ENCODE measurements around the gene ANTXR1.

Gene ANTXR1

GRCh38 chr2:69047625-69048145 is 34.7 kb downstream of the ANTXR1 start:
- no peak for DNase-seq
- H2AFZ ChIP-seq (ENCODE audit: low read depth, low read length) = no peak overlapping the region
- WGBS = 100% methylated on average over 1 of the region's 1 CpG

GRCh38 chr2:69050802-69051201 is 37.8 kb downstream of the ANTXR1 start:
- Histone ChIP-seq H2BK120ac (ENCODE audit: low read depth, low read length) (no peak overlapping the region), H3K4me2 (ENCODE audit: low read length, poor library complexity, severe bottlenecking) (no peak overlapping the region), H3K79me1 (replicated peaks; ENCODE audit: low read length, poor library complexity, severe bottlenecking) (peaks cover 21% of the 10 kb centered on the region), H3K18ac (ENCODE audit: low read depth in 1 of 2, low read length in 2 of 2) (no peak overlapping the region), H3K23ac (ENCODE audit: low read length in 2 of 2) (no peak overlapping the region), H4K91ac (ENCODE audit: low read length) (no peak overlapping the region), H3K4ac (ENCODE audit: low read depth in 1 of 2, low read length in 2 of 2) (no peak overlapping the region), H2BK15ac (ENCODE audit: low read depth, poor library complexity, severe bottlenecking) (no peak overlapping the region), H3K4me3 (ENCODE audit: insufficient read depth in 1 of 2, low read depth in 1 of 2, low read length in 2 of 2) (no peak overlapping the region), H3K14ac (ENCODE audit: low read length in 2 of 2) (no peak overlapping the region), H2AFZ (ENCODE audit: low read depth, low read length) (no peak overlapping the region), H2BK12ac (ENCODE audit: low read length in 2 of 2) (no peak overlapping the region), H2BK5ac (ENCODE audit: low read depth, low read length, poor library complexity, severe bottlenecking) (no peak overlapping the region), H4K8ac (ENCODE audit: low read length) (no peak overlapping the region), H3K36me3 (ENCODE audit: control insufficient read depth in 1 of 2, insufficient read depth in 2 of 2, low read depth in 1 of 2, low read length in 2 of 2) (peaks cover 0 to 2% of the 10 kb centered on the region in 2 experiments), H2AK5ac (ENCODE audit: low read length, severe bottlenecking) (no peak overlapping the region), H3K9ac (ENCODE audit: low read length) (no peak overlapping the region), H3K9me3 (ENCODE audit: control insufficient read depth, low read length) (no peaks in the 10 kb centered on the region), H3K27ac (ENCODE audit: low read length, poor library complexity, severe bottlenecking) (no peak overlapping the region), H3K27me3 (ENCODE audit: control insufficient read depth in 1 of 2, insufficient read depth in 1 of 2, low read length in 2 of 2) (no peaks in the 10 kb centered on the region), H3K4me1 (ENCODE audit: control insufficient read depth, insufficient read depth, low read depth, low read length) (peaks cover 5% of the 10 kb centered on the region)
- WGBS = 100% methylated on average over 4 of the region's 4 CpGs
- DNase-seq = no peak

More at GRCh38 chr2:69047625-69048145, 34.7 kb downstream of the ANTXR1 start:
- H3K4me2 ChIP-seq (ENCODE audit: low read length, poor library complexity, severe bottlenecking) = no peak overlapping the region
- H2AK5ac ChIP-seq (ENCODE audit: low read length, severe bottlenecking) = no peak overlapping the region
- no peak overlapping the region for H2BK5ac ChIP-seq (ENCODE audit: low read depth, low read length, poor library complexity, severe bottlenecking)
- no peak overlapping the region for H4K8ac ChIP-seq (ENCODE audit: low read length)
- no peak overlapping the region for H3K4me3 ChIP-seq (ENCODE audit: insufficient read depth in 1 of 2, low read depth in 1 of 2, low read length in 2 of 2)
- no peak overlapping the region for H2BK15ac ChIP-seq (ENCODE audit: low read depth, poor library complexity, severe bottlenecking)
- no peak overlapping the region for H4K91ac ChIP-seq (ENCODE audit: low read length)
- no peak overlapping the region for H3K14ac ChIP-seq (ENCODE audit: low read length in 2 of 2)
- H3K27ac ChIP-seq (ENCODE audit: low read length, poor library complexity, severe bottlenecking) = no peak overlapping the region
- H2BK120ac ChIP-seq (ENCODE audit: low read depth, low read length) = no peak overlapping the region
- peaks cover 5% of the 10 kb centered on the region for H3K4me1 ChIP-seq (ENCODE audit: control insufficient read depth, insufficient read depth, low read depth, low read length)
- no peak overlapping the region for H3K23ac ChIP-seq (ENCODE audit: low read length in 2 of 2)
- peaks cover 17% of the 10 kb centered on the region for H3K79me1 ChIP-seq (replicated peaks; ENCODE audit: low read length, poor library complexity, severe bottlenecking)
- no peak overlapping the region for H3K4ac ChIP-seq (ENCODE audit: low read depth in 1 of 2, low read length in 2 of 2)
- H2BK12ac ChIP-seq (ENCODE audit: low read length in 2 of 2) = no peak overlapping the region
- no peak overlapping the region for H3K18ac ChIP-seq (ENCODE audit: low read depth in 1 of 2, low read length in 2 of 2)
- H3K9me3 ChIP-seq (ENCODE audit: control insufficient read depth, low read length) = no peaks in the 10 kb centered on the region
- H3K36me3 ChIP-seq (ENCODE audit: control insufficient read depth in 1 of 2, insufficient read depth in 2 of 2, low read depth in 1 of 2, low read length in 2 of 2) = peaks cover 8 to 33% of the 10 kb centered on the region in 2 experiments
- no peak overlapping the region for H3K9ac ChIP-seq (ENCODE audit: low read length)
- H3K27me3 ChIP-seq (ENCODE audit: control insufficient read depth in 1 of 2, insufficient read depth in 1 of 2, low read length in 2 of 2) = no peaks in the 10 kb centered on the region

- Histone ChIP-seq H2AFZ (ENCODE audit: low read depth, low read length) (no peak overlapping the region), H2BK5ac (ENCODE audit: low read depth, low read length, poor library complexity, severe bottlenecking) (no peak overlapping the region), H3K4me3 (ENCODE audit: insufficient read depth in 1 of 2, low read depth in 1 of 2, low read length in 2 of 2) (no peak overlapping the region), H3K9ac (ENCODE audit: low read length) (no peak overlapping the region), H4K8ac (ENCODE audit: low read length) (no peak overlapping the region), H3K18ac (ENCODE audit: low read depth in 1 of 2, low read length in 2 of 2) (no peak overlapping the region), H3K23ac (ENCODE audit: low read length in 2 of 2) (no peak overlapping the region), H3K9me3 (ENCODE audit: control insufficient read depth, low read length) (no peaks in the 10 kb centered on the region), H4K91ac (ENCODE audit: low read length) (no peak overlapping the region), H3K27ac (ENCODE audit: low read length, poor library complexity, severe bottlenecking) (no peak overlapping the region), H2BK15ac (ENCODE audit: low read depth, poor library complexity, severe bottlenecking) (no peak overlapping the region), H3K27me3 (ENCODE audit: control insufficient read depth in 1 of 2, insufficient read depth in 1 of 2, low read length in 2 of 2) (no peaks in the 10 kb centered on the region), H3K4me1 (ENCODE audit: control insufficient read depth, insufficient read depth, low read depth, low read length) (no peaks in the 10 kb centered on the region), H2AK5ac (ENCODE audit: low read length, severe bottlenecking) (no peak overlapping the region), H3K4me2 (ENCODE audit: low read length, poor library complexity, severe bottlenecking) (no peak overlapping the region), H2BK12ac (ENCODE audit: low read length in 2 of 2) (no peak overlapping the region), H2BK120ac (ENCODE audit: low read depth, low read length) (no peak overlapping the region), H3K79me1 (replicated peaks; ENCODE audit: low read length, poor library complexity, severe bottlenecking) (peaks cover 27% of the 10 kb centered on the region), H3K14ac (ENCODE audit: low read length in 2 of 2) (no peak overlapping the region), H3K4ac (ENCODE audit: low read depth in 1 of 2, low read length in 2 of 2) (no peak overlapping the region), H3K36me3 (ENCODE audit: control insufficient read depth in 1 of 2, insufficient read depth in 2 of 2, low read depth in 1 of 2, low read length in 2 of 2) (no peaks in the 10 kb centered on the region)
- 100% methylated on average over 2 of the region's 2 CpGs for WGBS
- no peak for DNase-seq
Measured at GRCh38 chr2:69053416-69053965, 40.5 kb downstream of the ANTXR1 start.

- Histone ChIP-seq H2BK15ac (ENCODE audit: low read depth, poor library complexity, severe bottlenecking) (no peak overlapping the region), H3K9ac (ENCODE audit: low read length) (no peak overlapping the region), H3K27ac (ENCODE audit: low read length, poor library complexity, severe bottlenecking) (no peak overlapping the region), H3K14ac (ENCODE audit: low read length in 2 of 2) (no peak overlapping the region), H3K4me1 (ENCODE audit: control insufficient read depth, insufficient read depth, low read depth, low read length) (no peaks in the 10 kb centered on the region), H2AK5ac (ENCODE audit: low read length, severe bottlenecking) (no peak overlapping the region), H2AFZ (ENCODE audit: low read depth, low read length) (no peak overlapping the region), H4K8ac (ENCODE audit: low read length) (no peak overlapping the region), H4K91ac (ENCODE audit: low read length) (no peak overlapping the region), H3K79me1 (replicated peaks; ENCODE audit: low read length, poor library complexity, severe bottlenecking) (peaks cover 26% of the 10 kb centered on the region), H3K36me3 (ENCODE audit: control insufficient read depth in 1 of 2, insufficient read depth in 2 of 2, low read depth in 1 of 2, low read length in 2 of 2) (no peaks in the 10 kb centered on the region), H3K27me3 (ENCODE audit: control insufficient read depth in 1 of 2, insufficient read depth in 1 of 2, low read length in 2 of 2) (no peaks in the 10 kb centered on the region), H3K9me3 (ENCODE audit: control insufficient read depth, low read length) (no peaks in the 10 kb centered on the region), H3K18ac (ENCODE audit: low read depth in 1 of 2, low read length in 2 of 2) (no peak overlapping the region), H3K23ac (ENCODE audit: low read length in 2 of 2) (no peak overlapping the region), H2BK5ac (ENCODE audit: low read depth, low read length, poor library complexity, severe bottlenecking) (no peak overlapping the region), H2BK12ac (ENCODE audit: low read length in 2 of 2) (no peak overlapping the region), H3K4me3 (ENCODE audit: insufficient read depth in 1 of 2, low read depth in 1 of 2, low read length in 2 of 2) (no peak overlapping the region), H2BK120ac (ENCODE audit: low read depth, low read length) (no peak overlapping the region), H3K4ac (ENCODE audit: low read depth in 1 of 2, low read length in 2 of 2) (no peak overlapping the region), H3K4me2 (ENCODE audit: low read length, poor library complexity, severe bottlenecking) (no peak overlapping the region)
- no peak for DNase-seq
- WGBS = 100% methylated on average over 2 of the region's 2 CpGs
Measured at GRCh38 chr2:69054431-69054830, 41.5 kb downstream of the ANTXR1 start.
